ENCODE results near the gene NBPF1. TPM values are rescaled to one million over a fixed set of nuclear protein-coding genes. Genes with fewer than 3 reads are reported as not detected.
A peak's percentile ranks its signal among the peaks of the same experiment; 100 is the strongest.
"Not testable (repeated sequence)": the region's sequence is repeated elsewhere in the genome, so short reads cannot be mapped to it uniquely, and the experiment has no call there.

Gene NBPF1
- total RNA-seq, 2 experiments from 2014 or later = 15.0 to 15.9 TPM

GRCh38 chr1:16643001-16643411, 29.6 kb upstream of the NBPF1 start:
- Histone ChIP-seq H3K4me1 (ENCODE audit: insufficient read depth, low read length) (peaks cover 46% of the 10 kb centered on the region), H3K4me3 (ENCODE audit: low read length) (peak overlapping the region; percentile 4)
- H3K9me3 ChIP-seq (ENCODE audit: control insufficient read depth in 1 of 2, insufficient read depth in 1 of 2, low read length in 2 of 2); ATAC-seq (ENCODE audit: poor library complexity); H3K36me3 ChIP-seq (ENCODE audit: insufficient read depth, low read length); H3K9me3 Mint-ChIP-seq; H3K27me3 ChIP-seq (ENCODE audit: control insufficient read depth in 1 of 2, insufficient read depth in 2 of 2, low read length in 2 of 2); H3K36me3 Mint-ChIP-seq (ENCODE audit: low read depth); H3K27me3 Mint-ChIP-seq; H3K4me3 Mint-ChIP-seq; H3K27ac ChIP-seq (ENCODE audit: low read depth in 1 of 2, low read length in 2 of 2); H3K4me1 Mint-ChIP-seq (ENCODE audit: low read depth); H3K27ac Mint-ChIP-seq; CTCF ChIA-PET: not testable (repeated sequence)
- POLR2A ChIA-PET = interaction anchor here (1.3 kb wide), 1 partner anchor 34 kb away, joined by 3 read pairs; no protein-coding TSS in a partner anchor
- intact Hi-C loops (cut with DNase I, micrococcal nuclease) = loop anchor here in 1 of 2 experiments (10.0 kb wide), 1 partner anchor 668 kb away; the partner anchor contains the start of gene ZBTB17
- peak in 5 of 14 experiments; percentile 1 to 52 (median 19) for DNase-seq

GRCh38 chr1:16642025-16642966, 28.9 kb upstream of the NBPF1 start:
- ATAC-seq (ENCODE audit: poor library complexity) = not testable (repeated sequence)
- DNase-seq = peak in 3 of 14 experiments; percentile 0 to 32 (median 1)
- intact Hi-C loops (cut with DNase I, micrococcal nuclease) = loop anchor here in 1 of 2 experiments (10.0 kb wide), 1 partner anchor 667 kb away; the partner anchor contains the start of gene ZBTB17

GRCh38 chr1:16641159-16641975, 28.0 kb upstream of the NBPF1 start:
- intact Hi-C loops (cut with DNase I, micrococcal nuclease) = loop anchor here in 1 of 2 experiments (10.0 kb wide), 1 partner anchor 667 kb away; the partner anchor contains the start of gene ZBTB17
- H3K27me3 ChIP-seq (ENCODE audit: control insufficient read depth in 1 of 2, insufficient read depth in 2 of 2, low read length in 2 of 2); H3K27ac ChIP-seq (ENCODE audit: low read depth in 1 of 2, low read length in 2 of 2); H3K9me3 Mint-ChIP-seq; CTCF ChIA-PET; DNase-seq; H3K36me3 Mint-ChIP-seq (ENCODE audit: low read depth); ATAC-seq (ENCODE audit: poor library complexity); H3K27me3 Mint-ChIP-seq; H3K4me3 Mint-ChIP-seq; H3K4me3 ChIP-seq (ENCODE audit: low read length); H3K27ac Mint-ChIP-seq; H3K4me1 Mint-ChIP-seq (ENCODE audit: low read depth); H3K9me3 ChIP-seq (ENCODE audit: control insufficient read depth in 1 of 2, insufficient read depth in 1 of 2, low read length in 2 of 2): not testable (repeated sequence)
- POLR2A ChIA-PET = interaction anchor here (1.0 kb wide), 1 partner anchor 38 kb away, joined by 4 read pairs; no protein-coding TSS in a partner anchor
- Histone ChIP-seq H3K36me3 (ENCODE audit: insufficient read depth, low read length) (peaks cover 13% of the 10 kb centered on the region), H3K4me1 (ENCODE audit: insufficient read depth, low read length) (peaks cover 40% of the 10 kb centered on the region)

More at GRCh38 chr1:16642025-16642966, 28.9 kb upstream of the NBPF1 start:
- H3K27ac Mint-ChIP-seq; H3K27ac ChIP-seq (ENCODE audit: low read depth in 1 of 2, low read length in 2 of 2); H3K36me3 Mint-ChIP-seq (ENCODE audit: low read depth); H3K27me3 ChIP-seq (ENCODE audit: control insufficient read depth in 1 of 2, insufficient read depth in 2 of 2, low read length in 2 of 2); H3K9me3 Mint-ChIP-seq; H3K36me3 ChIP-seq (ENCODE audit: insufficient read depth, low read length); H3K4me3 Mint-ChIP-seq; H3K27me3 Mint-ChIP-seq; H3K4me1 Mint-ChIP-seq (ENCODE audit: low read depth); CTCF ChIA-PET; H3K9me3 ChIP-seq (ENCODE audit: control insufficient read depth in 1 of 2, insufficient read depth in 1 of 2, low read length in 2 of 2); H3K4me3 ChIP-seq (ENCODE audit: low read length): not testable (repeated sequence)
- POLR2A ChIA-PET = interaction anchor here (1.0 kb wide), 1 partner anchor 39 kb away, joined by 4 read pairs; no protein-coding TSS in a partner anchor
- peaks cover 40% of the 10 kb centered on the region for H3K4me1 ChIP-seq (ENCODE audit: insufficient read depth, low read length)

- DNase-seq = peak in 4 of 14 experiments; percentile 0 to 34 (median 4)
- H3K4me1 Mint-ChIP-seq (ENCODE audit: low read depth); H3K9me3 ChIP-seq (ENCODE audit: control insufficient read depth in 1 of 2, insufficient read depth in 1 of 2, low read length in 2 of 2); H3K27ac Mint-ChIP-seq; ATAC-seq (ENCODE audit: poor library complexity); CTCF ChIA-PET; H3K9me3 Mint-ChIP-seq; H3K27ac ChIP-seq (ENCODE audit: low read depth in 1 of 2, low read length in 2 of 2); H3K4me3 ChIP-seq (ENCODE audit: low read length); H3K36me3 Mint-ChIP-seq (ENCODE audit: low read depth); H3K27me3 ChIP-seq (ENCODE audit: control insufficient read depth in 1 of 2, insufficient read depth in 2 of 2, low read length in 2 of 2); H3K27me3 Mint-ChIP-seq; H3K4me3 Mint-ChIP-seq: not testable (repeated sequence)
- peaks cover 26% of the 10 kb centered on the region for H3K4me1 ChIP-seq (ENCODE audit: insufficient read depth, low read length)
- peaks cover 21% of the 10 kb centered on the region for H3K36me3 ChIP-seq (ENCODE audit: insufficient read depth, low read length)
- POLR2A ChIA-PET = interaction anchor here (0.6 kb wide), 1 partner anchor 417 kb away, joined by 3 read pairs; no protein-coding TSS in a partner anchor
- intact Hi-C loops (cut with DNase I, micrococcal nuclease) = loop anchor here in 1 of 2 experiments (5.0 to 10.0 kb wide), 3 partner anchors 135 to 798 kb away; partner anchors contain the start of genes RCC2 and ZBTB17
Measured at GRCh38 chr1:16639091-16640031, 26.0 kb upstream of the NBPF1 start.

- intact Hi-C loops (cut with DNase I, micrococcal nuclease) = loop anchor here in 1 of 2 experiments (5.0 to 10.0 kb wide), 2 partner anchors 133 to 799 kb away; partner anchors contain the start of gene RCC2
- H3K4me1 Mint-ChIP-seq (ENCODE audit: low read depth); H3K27me3 ChIP-seq (ENCODE audit: control insufficient read depth in 1 of 2, insufficient read depth in 2 of 2, low read length in 2 of 2); H3K9me3 ChIP-seq (ENCODE audit: control insufficient read depth in 1 of 2, insufficient read depth in 1 of 2, low read length in 2 of 2); H3K27ac Mint-ChIP-seq; H3K36me3 Mint-ChIP-seq (ENCODE audit: low read depth); POLR2A ChIA-PET; H3K27ac ChIP-seq (ENCODE audit: low read depth in 1 of 2, low read length in 2 of 2); H3K27me3 Mint-ChIP-seq; H3K9me3 Mint-ChIP-seq; H3K4me3 ChIP-seq (ENCODE audit: low read length); H3K4me3 Mint-ChIP-seq: not testable (repeated sequence)
- peaks cover 14% of the 10 kb centered on the region for H3K4me1 ChIP-seq (ENCODE audit: insufficient read depth, low read length)
- ATAC-seq (ENCODE audit: poor library complexity) = peak; percentile 18
- DNase-seq = peak in 4 of 14 experiments; percentile 0 to 32 (median 3)
- CTCF ChIA-PET = interaction anchor here (0.7 kb wide), 2 partner anchors 13 to 22 kb away, joined by 3 to 5 read pairs; no protein-coding TSS in a partner anchor
- H3K36me3 ChIP-seq (ENCODE audit: insufficient read depth, low read length) = peaks cover 32% of the 10 kb centered on the region
Measured at GRCh38 chr1:16637941-16638778, 24.8 kb upstream of the NBPF1 start.
